HepG2 (cell line): ENCODE data around the gene ZNF764. TPM values are rescaled to one million over a fixed set of nuclear protein-coding genes. Genes with fewer than 3 reads are reported as not detected.

Experiments used
- ARID2 ChIP-seq: sonication (generic); formaldehyde crosslinking; IDR thresholded peaks from 2 replicates; pipeline ENCODE4 v1.8.1; 2022; ENCODE audit warnings: mild to moderate bottlenecking, missing genetic modification reagents, borderline replicate concordance
- ARNT ChIP-seq: fragments of 450-650 bp; IDR thresholded peaks from 2 replicates; pipeline ENCODE4 v1.6.1; 2017
- HCFC1 ChIP-seq: fragments of 150-350 bp; IDR thresholded peaks from 2 replicates; pipeline ENCODE4 v1.6.1; 2014; ENCODE audit warnings: low read depth, low read length
- MEIS2 ChIP-seq: sonication (generic); formaldehyde crosslinking; IDR thresholded peaks from 2 replicates; pipeline ENCODE4 v1.9.0; 2021; ENCODE audit warnings: mild to moderate bottlenecking, missing genetic modification reagents
- NFIC ChIP-seq: IDR thresholded peaks from 2 replicates; pipeline ENCODE4 v1.6.1; 2012; ENCODE audit warnings: mild to moderate bottlenecking, low read length, inconsistent platforms
- STAT5B ChIP-seq: sonication (generic); formaldehyde crosslinking; IDR thresholded peaks from 2 replicates; pipeline ENCODE4 v1.4.0; 2020; ENCODE audit warnings: missing genetic modification reagents
- TCF7 ChIP-seq: sonication (generic); IDR thresholded peaks from 2 replicates; pipeline ENCODE4 v1.6.1; 2016; ENCODE audit warnings: antibody characterized with exemption, low read depth
- WIZ ChIP-seq: sonication (generic); formaldehyde crosslinking; IDR thresholded peaks from 2 replicates; pipeline ENCODE4 v1.5.1; 2020; ENCODE audit warnings: mild to moderate bottlenecking, missing genetic modification reagents
- XRCC5 ChIP-seq: fragments of 200-400 bp; formaldehyde crosslinking; optimal IDR thresholded peaks from 2 replicates; pipeline ENCODE3; 2017; ENCODE audit warnings: mild to moderate bottlenecking, low read length
- ZNF143 ChIP-seq: sonication (generic); formaldehyde crosslinking; IDR thresholded peaks from 2 replicates; pipeline ENCODE4 v1.4.0; 2020; ENCODE audit warnings: missing genetic modification reagents
- ZNF263 ChIP-seq: sonication (generic); formaldehyde crosslinking; IDR thresholded peaks from 2 replicates; pipeline ENCODE4 v1.4.0; 2020; ENCODE audit warnings: missing genetic modification reagents
- ZNF430 ChIP-seq: sonication (generic); formaldehyde crosslinking; IDR thresholded peaks from 2 replicates; pipeline ENCODE4 v1.9.0; 2021; ENCODE audit warnings: mild to moderate bottlenecking, missing genetic modification reagents
- ZNF441 ChIP-seq: sonication (generic); formaldehyde crosslinking; IDR thresholded peaks from 2 replicates; pipeline ENCODE4 v1.7.0; 2021; ENCODE audit warnings: missing genetic modification reagents, borderline replicate concordance
- ZNF549 ChIP-seq: sonication (generic); formaldehyde crosslinking; IDR thresholded peaks from 2 replicates; pipeline ENCODE4 v1.5.0; 2020; ENCODE audit warnings: missing genetic modification reagents
- ZNF564 ChIP-seq: sonication (generic); formaldehyde crosslinking; IDR thresholded peaks from 2 replicates; pipeline ENCODE4 v1.8.1; 2023; ENCODE audit warnings: mild to moderate bottlenecking, missing genetic modification reagents
- ZNF660 ChIP-seq: sonication (generic); formaldehyde crosslinking; IDR thresholded peaks from 2 replicates; pipeline ENCODE4 v1.5.1; 2020; ENCODE audit warnings: mild to moderate bottlenecking, low read depth, missing genetic modification reagents, borderline replicate concordance
- ZNF703 ChIP-seq: sonication (generic); formaldehyde crosslinking; IDR thresholded peaks from 2 replicates; pipeline ENCODE4 v1.5.1; 2020; ENCODE audit warnings: missing genetic modification reagents, mild to moderate bottlenecking, moderate library complexity, borderline replicate concordance
- ZNF781 ChIP-seq: sonication (generic); formaldehyde crosslinking; IDR thresholded peaks from 2 replicates; pipeline ENCODE4 v1.5.1; 2020; ENCODE audit warnings: borderline replicate concordance, mild to moderate bottlenecking, missing genetic modification reagents; ENCODE audit errors: not compliant biosample characterization
- ZSCAN21 ChIP-seq: sonication (generic); formaldehyde crosslinking; IDR thresholded peaks from 2 replicates; pipeline ENCODE4 v1.8.0; 2022; ENCODE audit warnings: mild to moderate bottlenecking, missing genetic modification reagents, moderate library complexity, borderline replicate concordance
- polyA plus RNA-seq, 8 experiments: library from polyadenylated mRNA; depleted of rRNA in 3 of 8; stranded (reverse) in 7 of 8; unstranded in 1 of 8; fragments of >200 nt; fragmentation: Illumina TruSeq in 4 of 8; extraction: Trizol in 4 of 8; gene quantifications; 2 replicates each; pipeline versions ENCODE4 v1.2.1 to v1.2.3, GENCODE V29; 2011 to 2016; ENCODE audit warnings: low read depth in 4 of 8, missing spikeins in 1 of 8, mixed read lengths in 1 of 8; ENCODE audit not compliant: insufficient read depth in 1 of 8
- total RNA-seq, 5 experiments: library from RNA; depleted of rRNA; stranded (reverse); fragments of >200 nt; fragmentation: Illumina TruSeq; extraction: Trizol; gene quantifications; 2 replicates each; pipeline ENCODE4 v1.2.3, GENCODE V29; 2016; ENCODE audit warnings: low read depth in 1 of 5
- TF ChIP-seq, protein P1 (sequence below): sonication (generic); formaldehyde crosslinking; IDR thresholded peaks from 2 replicates; pipeline ENCODE4 v1.9.0; 2021; ENCODE audit warnings: missing genetic modification reagents, borderline replicate concordance
- TF ChIP-seq, protein P2 (sequence below): sonication (generic); formaldehyde crosslinking; IDR thresholded peaks from 2 replicates; pipeline ENCODE4; 2020; ENCODE audit warnings: missing genetic modification reagents, mild to moderate bottlenecking, borderline replicate concordance
- TF ChIP-seq, protein P3 (sequence below): sonication (generic); formaldehyde crosslinking; IDR thresholded peaks from 2 replicates; pipeline ENCODE4 v1.8.0; 2023; ENCODE audit warnings: mild to moderate bottlenecking, missing genetic modification reagents
- TF ChIP-seq, protein P4 (sequence below): IDR thresholded peaks from 2 replicates; pipeline ENCODE4 v1.6.1; 2018; ENCODE audit warnings: missing genetic modification reagents

Gene ZNF764
- total and polyA plus RNA-seq, 2 of the 13 experiments (the other 11 are each of a cell fraction or from before 2014, with no cell fraction given) = 4.1 to 9.1 TPM

DNA sequence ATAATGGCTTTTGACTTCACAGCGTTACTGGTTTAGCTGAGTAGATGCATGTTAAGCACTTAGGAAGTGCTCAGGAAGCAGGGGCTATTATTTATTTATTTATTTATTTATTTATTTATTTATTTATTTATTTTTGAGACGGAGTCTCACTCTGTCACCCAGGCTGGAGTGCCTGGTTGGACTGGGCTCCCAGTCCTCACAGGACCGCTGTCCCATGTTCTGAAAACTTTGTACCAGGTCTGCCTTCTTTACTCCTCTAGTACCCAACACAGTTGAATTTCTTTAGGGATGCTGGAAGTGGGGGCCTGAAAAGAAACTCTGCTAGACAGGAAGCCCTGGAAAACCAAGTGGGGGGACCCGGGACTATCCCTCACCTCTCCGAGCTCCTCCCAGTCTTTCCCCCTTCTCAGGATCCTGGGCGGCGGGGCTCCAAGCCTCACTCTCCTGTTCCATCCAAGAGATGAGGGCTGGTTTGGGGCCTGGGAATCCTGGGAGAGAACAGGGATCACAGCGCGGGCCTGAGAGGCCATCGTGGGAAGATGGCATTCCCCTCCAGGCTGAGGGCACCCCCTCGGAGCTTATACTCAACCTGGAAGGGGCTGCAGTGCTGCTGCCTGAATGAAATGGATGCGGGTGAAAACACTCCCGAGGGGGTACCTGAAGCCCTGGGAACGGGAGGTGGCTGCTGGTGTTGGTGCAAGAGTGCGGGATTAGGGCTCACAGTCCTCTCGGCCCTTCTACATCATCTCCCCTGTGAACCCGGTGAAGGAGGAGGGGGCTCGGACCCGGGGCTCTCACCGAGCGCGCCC, 12.7 kb upstream of the ZNF764 start (continued):
- TF ChIP-seq MEIS2 (CRISPR knock-in tag) (peak; percentile 10; the same call in 1 of the 2 replicates), HCFC1 (no peak), TCF7 (no peak), ZSCAN21 (CRISPR knock-in tag) (no peak), NFIC (no peak), ZNF263 (peak; percentile 32; the same call in 1 of the 2 replicates), ARNT (no peak), ARID2 (no peak), XRCC5 (no peak), ZNF549 (CRISPR knock-in tag) (no peak), STAT5B (no peak), ZNF564 (no peak), ZNF703 (CRISPR knock-in tag) (no peak), ZNF660 (no peak), ZNF781 (CRISPR knock-in tag) (no peak), WIZ (CRISPR knock-in tag) (no peak), ZNF441 (CRISPR knock-in tag) (peak; percentile 23; the same call in 1 of the 2 replicates), ZNF430 (CRISPR knock-in tag) (no peak), ZNF143 (CRISPR knock-in tag) (0 out of 2 replicates have a peak, but pooled peaks have one; percentile 13)
- TF ChIP-seq, protein P1, sequence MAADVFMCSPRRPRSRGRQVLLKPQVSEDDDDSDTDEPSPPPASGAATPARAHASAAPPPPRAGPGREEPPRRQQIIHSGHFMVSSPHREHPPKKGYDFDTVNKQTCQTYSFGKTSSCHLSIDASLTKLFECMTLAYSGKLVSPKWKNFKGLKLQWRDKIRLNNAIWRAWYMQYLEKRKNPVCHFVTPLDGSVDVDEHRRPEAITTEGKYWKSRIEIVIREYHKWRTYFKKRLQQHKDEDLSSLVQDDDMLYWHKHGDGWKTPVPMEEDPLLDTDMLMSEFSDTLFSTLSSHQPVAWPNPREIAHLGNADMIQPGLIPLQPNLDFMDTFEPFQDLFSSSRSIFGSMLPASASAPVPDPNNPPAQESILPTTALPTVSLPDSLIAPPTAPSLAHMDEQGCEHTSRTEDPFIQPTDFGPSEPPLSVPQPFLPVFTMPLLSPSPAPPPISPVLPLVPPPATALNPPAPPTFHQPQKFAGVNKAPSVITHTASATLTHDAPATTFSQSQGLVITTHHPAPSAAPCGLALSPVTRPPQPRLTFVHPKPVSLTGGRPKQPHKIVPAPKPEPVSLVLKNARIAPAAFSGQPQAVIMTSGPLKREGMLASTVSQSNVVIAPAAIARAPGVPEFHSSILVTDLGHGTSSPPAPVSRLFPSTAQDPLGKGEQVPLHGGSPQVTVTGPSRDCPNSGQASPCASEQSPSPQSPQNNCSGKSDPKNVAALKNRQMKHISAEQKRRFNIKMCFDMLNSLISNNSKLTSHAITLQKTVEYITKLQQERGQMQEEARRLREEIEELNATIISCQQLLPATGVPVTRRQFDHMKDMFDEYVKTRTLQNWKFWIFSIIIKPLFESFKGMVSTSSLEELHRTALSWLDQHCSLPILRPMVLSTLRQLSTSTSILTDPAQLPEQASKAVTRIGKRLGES (CRISPR knock-in tag) = no peak
- TF ChIP-seq, protein P2, sequence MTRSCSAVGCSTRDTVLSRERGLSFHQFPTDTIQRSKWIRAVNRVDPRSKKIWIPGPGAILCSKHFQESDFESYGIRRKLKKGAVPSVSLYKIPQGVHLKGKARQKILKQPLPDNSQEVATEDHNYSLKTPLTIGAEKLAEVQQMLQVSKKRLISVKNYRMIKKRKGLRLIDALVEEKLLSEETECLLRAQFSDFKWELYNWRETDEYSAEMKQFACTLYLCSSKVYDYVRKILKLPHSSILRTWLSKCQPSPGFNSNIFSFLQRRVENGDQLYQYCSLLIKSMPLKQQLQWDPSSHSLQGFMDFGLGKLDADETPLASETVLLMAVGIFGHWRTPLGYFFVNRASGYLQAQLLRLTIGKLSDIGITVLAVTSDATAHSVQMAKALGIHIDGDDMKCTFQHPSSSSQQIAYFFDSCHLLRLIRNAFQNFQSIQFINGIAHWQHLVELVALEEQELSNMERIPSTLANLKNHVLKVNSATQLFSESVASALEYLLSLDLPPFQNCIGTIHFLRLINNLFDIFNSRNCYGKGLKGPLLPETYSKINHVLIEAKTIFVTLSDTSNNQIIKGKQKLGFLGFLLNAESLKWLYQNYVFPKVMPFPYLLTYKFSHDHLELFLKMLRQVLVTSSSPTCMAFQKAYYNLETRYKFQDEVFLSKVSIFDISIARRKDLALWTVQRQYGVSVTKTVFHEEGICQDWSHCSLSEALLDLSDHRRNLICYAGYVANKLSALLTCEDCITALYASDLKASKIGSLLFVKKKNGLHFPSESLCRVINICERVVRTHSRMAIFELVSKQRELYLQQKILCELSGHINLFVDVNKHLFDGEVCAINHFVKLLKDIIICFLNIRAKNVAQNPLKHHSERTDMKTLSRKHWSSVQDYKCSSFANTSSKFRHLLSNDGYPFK (CRISPR knock-in tag) = no peak
- TF ChIP-seq, protein P3, sequence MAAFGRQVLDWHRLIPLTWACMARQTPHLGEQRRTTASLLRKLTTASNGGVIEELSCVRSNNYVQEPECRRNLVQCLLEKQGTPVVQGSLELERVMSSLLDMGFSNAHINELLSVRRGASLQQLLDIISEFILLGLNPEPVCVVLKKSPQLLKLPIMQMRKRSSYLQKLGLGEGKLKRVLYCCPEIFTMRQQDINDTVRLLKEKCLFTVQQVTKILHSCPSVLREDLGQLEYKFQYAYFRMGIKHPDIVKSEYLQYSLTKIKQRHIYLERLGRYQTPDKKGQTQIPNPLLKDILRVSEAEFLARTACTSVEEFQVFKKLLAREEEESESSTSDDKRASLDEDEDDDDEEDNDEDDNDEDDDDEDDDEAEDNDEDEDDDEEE = no peak
- TF ChIP-seq, protein P4, sequence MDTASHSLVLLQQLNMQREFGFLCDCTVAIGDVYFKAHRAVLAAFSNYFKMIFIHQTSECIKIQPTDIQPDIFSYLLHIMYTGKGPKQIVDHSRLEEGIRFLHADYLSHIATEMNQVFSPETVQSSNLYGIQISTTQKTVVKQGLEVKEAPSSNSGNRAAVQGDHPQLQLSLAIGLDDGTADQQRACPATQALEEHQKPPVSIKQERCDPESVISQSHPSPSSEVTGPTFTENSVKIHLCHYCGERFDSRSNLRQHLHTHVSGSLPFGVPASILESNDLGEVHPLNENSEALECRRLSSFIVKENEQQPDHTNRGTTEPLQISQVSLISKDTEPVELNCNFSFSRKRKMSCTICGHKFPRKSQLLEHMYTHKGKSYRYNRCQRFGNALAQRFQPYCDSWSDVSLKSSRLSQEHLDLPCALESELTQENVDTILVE = no peak
